ENCODE results near the gene C6orf52. TPM values are rescaled to one million over a fixed set of nuclear protein-coding genes. Genes with fewer than 3 reads are reported as not detected.

The C6orf52 gene
- total and polyA plus RNA-seq, 4 donors: 0.33 to 0.71 (median 0.50) TPM; not detected in 1

- H3K9ac ChIP-seq (ENCODE audit: low read depth in 1 of 2, low read length in 2 of 2): peak within 1 kb of the TSS; percentile 80 to 82
- peaks cover 1 to 9% (median 9%) of the 10 kb centered on the region in 4 donors for H3K36me3 ChIP-seq (ENCODE audit: control insufficient read depth in 4 of 4, insufficient read depth in 3 of 4, low read depth in 1 of 4, low read length in 3 of 4)
- peak; percentile 95 for DNase-seq (ENCODE audit: low spot score)
- H3K27ac ChIP-seq (ENCODE audit: low read depth in 1 of 2, low read length in 2 of 2): peak within 1 kb of the TSS; percentile 59 to 77
- H3K4me3 ChIP-seq (ENCODE audit: low read depth in 1 of 3, low read length in 3 of 3): peak within 1 kb of the TSS; percentile 74 to 83 (median 78)
- TF ChIP-seq NR2F2 (IDR thresholded peaks at IDR 0.05) (no peak), HNF4A (conservative IDR thresholded peaks at IDR 0.05) (peak; percentile 80 to 82), JUND (IDR thresholded peaks at IDR 0.05) (peak; percentile 56 to 67), GABPA (IDR thresholded peaks at IDR 0.05 in 1 of 2, conservative IDR thresholded peaks at IDR 0.05 in 1 of 2) (peak in 1 of 2 donors; percentile 88), REST (IDR thresholded peaks at IDR 0.05) (peak; percentile 79), FOXA2 (IDR thresholded peaks at IDR 0.05) (no peak), SP1 (IDR thresholded peaks at IDR 0.05) (peak; percentile 94), FOXA1 (IDR thresholded peaks at IDR 0.05) (peak; percentile 55), RAD21 (IDR thresholded peaks at IDR 0.05) (peak; percentile 50 to 60), ATF3 (IDR thresholded peaks at IDR 0.05) (peak; percentile 4), TAF1 (conservative IDR thresholded peaks at IDR 0.05) (peak; percentile 92), YY1 (IDR thresholded peaks at IDR 0.05) (peak; percentile 88), RXRA (IDR thresholded peaks at IDR 0.05) (peak; percentile 49 to 51), HNF4G (IDR thresholded peaks at IDR 0.05) (no peak), EGR1 (IDR thresholded peaks at IDR 0.05; ENCODE audit: low read depth in 2 of 2) (peak; percentile 45 to 93)
- TF ChIP-seq, protein P1, sequence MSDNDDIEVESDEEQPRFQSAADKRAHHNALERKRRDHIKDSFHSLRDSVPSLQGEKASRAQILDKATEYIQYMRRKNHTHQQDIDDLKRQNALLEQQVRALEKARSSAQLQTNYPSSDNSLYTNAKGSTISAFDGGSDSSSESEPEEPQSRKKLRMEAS (IDR thresholded peaks at IDR 0.05): peak; percentile 97
- TF ChIP-seq, protein P2, sequence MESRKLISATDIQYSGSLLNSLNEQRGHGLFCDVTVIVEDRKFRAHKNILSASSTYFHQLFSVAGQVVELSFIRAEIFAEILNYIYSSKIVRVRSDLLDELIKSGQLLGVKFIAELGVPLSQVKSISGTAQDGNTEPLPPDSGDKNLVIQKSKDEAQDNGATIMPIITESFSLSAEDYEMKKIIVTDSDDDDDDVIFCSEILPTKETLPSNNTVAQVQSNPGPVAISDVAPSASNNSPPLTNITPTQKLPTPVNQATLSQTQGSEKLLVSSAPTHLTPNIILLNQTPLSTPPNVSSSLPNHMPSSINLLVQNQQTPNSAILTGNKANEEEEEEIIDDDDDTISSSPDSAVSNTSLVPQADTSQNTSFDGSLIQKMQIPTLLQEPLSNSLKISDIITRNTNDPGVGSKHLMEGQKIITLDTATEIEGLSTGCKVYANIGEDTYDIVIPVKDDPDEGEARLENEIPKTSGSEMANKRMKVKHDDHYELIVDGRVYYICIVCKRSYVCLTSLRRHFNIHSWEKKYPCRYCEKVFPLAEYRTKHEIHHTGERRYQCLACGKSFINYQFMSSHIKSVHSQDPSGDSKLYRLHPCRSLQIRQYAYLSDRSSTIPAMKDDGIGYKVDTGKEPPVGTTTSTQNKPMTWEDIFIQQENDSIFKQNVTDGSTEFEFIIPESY (IDR thresholded peaks at IDR 0.05): peak; percentile 94
- TF ChIP-seq, protein P3, sequence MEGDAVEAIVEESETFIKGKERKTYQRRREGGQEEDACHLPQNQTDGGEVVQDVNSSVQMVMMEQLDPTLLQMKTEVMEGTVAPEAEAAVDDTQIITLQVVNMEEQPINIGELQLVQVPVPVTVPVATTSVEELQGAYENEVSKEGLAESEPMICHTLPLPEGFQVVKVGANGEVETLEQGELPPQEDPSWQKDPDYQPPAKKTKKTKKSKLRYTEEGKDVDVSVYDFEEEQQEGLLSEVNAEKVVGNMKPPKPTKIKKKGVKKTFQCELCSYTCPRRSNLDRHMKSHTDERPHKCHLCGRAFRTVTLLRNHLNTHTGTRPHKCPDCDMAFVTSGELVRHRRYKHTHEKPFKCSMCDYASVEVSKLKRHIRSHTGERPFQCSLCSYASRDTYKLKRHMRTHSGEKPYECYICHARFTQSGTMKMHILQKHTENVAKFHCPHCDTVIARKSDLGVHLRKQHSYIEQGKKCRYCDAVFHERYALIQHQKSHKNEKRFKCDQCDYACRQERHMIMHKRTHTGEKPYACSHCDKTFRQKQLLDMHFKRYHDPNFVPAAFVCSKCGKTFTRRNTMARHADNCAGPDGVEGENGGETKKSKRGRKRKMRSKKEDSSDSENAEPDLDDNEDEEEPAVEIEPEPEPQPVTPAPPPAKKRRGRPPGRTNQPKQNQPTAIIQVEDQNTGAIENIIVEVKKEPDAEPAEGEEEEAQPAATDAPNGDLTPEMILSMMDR (IDR thresholded peaks at IDR 0.05; ENCODE audit: low read depth, low read length, missing input control): no peak
- under 1% methylated on average over 55 of the region's 55 CpGs for WGBS
- H3K4me1 ChIP-seq (ENCODE audit: control insufficient read depth in 4 of 4, insufficient read depth in 4 of 4, low read length in 3 of 4): peaks cover 2 to 19% (median 14%) of the 10 kb centered on the region in 4 donors
- H3K9me3 ChIP-seq (ENCODE audit: control insufficient read depth in 4 of 4, low read length in 3 of 4): no peaks in the 10 kb centered on the region
- no peaks in the 10 kb centered on the region for H3K27me3 ChIP-seq (ENCODE audit: control insufficient read depth in 4 of 4, insufficient read depth in 4 of 4, low read length in 3 of 4)
Measured at GRCh38 chr6:10722820-10723566, 28.6 kb upstream of the C6orf52 start, which contains the start of gene TMEM14C. Gene TMEM14C, plus strand, starts transcription at chr6:10723070. Its CDS starts 1,544 bp downstream, at chr6:10724614.
